CD4-positive, alpha-beta memory T cell (primary cell): ENCODE data around the gene ZSWIM5. TPM values are rescaled to one million over a fixed set of nuclear protein-coding genes. Genes with fewer than 3 reads are reported as not detected.
A peak's percentile ranks its signal among the peaks of the same experiment; 100 is the strongest.
"Not testable (repeated sequence)": the region's sequence is repeated elsewhere in the genome, so short reads cannot be mapped to it uniquely, and the experiment has no call there.

ENCODE experiments used
- CTCF ChIA-PET: fragments of 350-600 bp; sonication (Branson Sonifier 250); formaldehyde crosslinking; loops from one replicate; lab custom pipeline; 2021; ENCODE audit warnings: inconsistent platforms; ENCODE audit not compliant: partially characterized antibody; lab: Charles Lee
- POLR2A ChIA-PET: fragments of 350-600 bp; sonication (Branson Sonifier 250); formaldehyde crosslinking; loops from one replicate; lab custom pipeline; 2021; ENCODE audit not compliant: partially characterized antibody; lab: Charles Lee
- DNase-seq, 5 donors: peaks; one replicate each; pipeline versions ENCODE4 v3.0.0 to v3.0.0-alpha.2; 2020 to 2022; ENCODE audit warnings: mixed read lengths in 1 of 5
- H3K27ac ChIP-seq: one replicate; pipeline ENCODE4 v1.7.0; 2013; ENCODE audit warnings: low read depth, low read length
- H3K27me3 ChIP-seq: 2 replicates; pipeline ENCODE4 v1.7.0; 2013; ENCODE audit warnings: mild to moderate bottlenecking, low read length, moderate library complexity; ENCODE audit not compliant: insufficient read depth
- H3K36me3 ChIP-seq: 2 replicates; pipeline ENCODE4 v1.7.0; 2013; ENCODE audit warnings: mild to moderate bottlenecking, low read length, moderate library complexity; ENCODE audit not compliant: insufficient read depth
- H3K4me1 ChIP-seq: 2 replicates; pipeline ENCODE4 v1.7.0; 2013; ENCODE audit warnings: mild to moderate bottlenecking, low read length, moderate library complexity; ENCODE audit not compliant: insufficient read depth
- H3K4me3 ChIP-seq, 2 donors: one replicate each; pipeline ENCODE4 v1.7.0; 2013; ENCODE audit warnings: low read length in 2 of 2, mild to moderate bottlenecking in 1 of 2
- H3K9me3 ChIP-seq, 2 donors: one replicate each; pipeline ENCODE4 v1.7.0; 2013; ENCODE audit warnings: low read length in 2 of 2, control low read depth in 1 of 2; ENCODE audit not compliant: control insufficient read depth in 1 of 2
- H3K27ac Mint-ChIP-seq, 7 donors: one replicate each; pipeline ENCODE4 v1.8.0; 2020 to 2021; ENCODE audit warnings: mixed read lengths in 7 of 7, mild to moderate bottlenecking in 6 of 7, inconsistent platforms in 3 of 7, moderate library complexity in 3 of 7
- H3K27me3 Mint-ChIP-seq, 2 donors: one replicate each; pipeline ENCODE4 v1.8.0; 2020 to 2021; ENCODE audit warnings: mixed read lengths in 2 of 2
- H3K36me3 Mint-ChIP-seq, 2 donors: one replicate each; pipeline ENCODE4 v1.8.0; 2020 to 2021; ENCODE audit warnings: mixed read lengths in 2 of 2, inconsistent platforms in 1 of 2, mild to moderate bottlenecking in 1 of 2
- H3K4me1 Mint-ChIP-seq, 4 donors: one replicate each; pipeline ENCODE4 v1.8.0; 2020 to 2021; ENCODE audit warnings: mixed read lengths in 4 of 4, mild to moderate bottlenecking in 1 of 4
- H3K4me3 Mint-ChIP-seq, 8 donors: one replicate each; pipeline ENCODE4 v1.8.0; 2020 to 2021; ENCODE audit warnings: mixed read lengths in 8 of 8, mild to moderate bottlenecking in 7 of 8, moderate library complexity in 6 of 8, inconsistent platforms in 3 of 8
- H3K9me3 Mint-ChIP-seq, 8 donors: one replicate each; pipeline ENCODE4 v1.8.0; 2020 to 2021; ENCODE audit warnings: mixed read lengths in 8 of 8, mild to moderate bottlenecking in 5 of 8, inconsistent platforms in 3 of 8, moderate library complexity in 1 of 8
- intact Hi-C: fragments of 100-400 bp; cut with micrococcal nuclease; formaldehyde crosslinking; loops from one replicate; pipeline ENCODE4 v1.15.1; 2023
- polyA plus RNA-seq, 2 donors: library from polyadenylated mRNA; unstranded; fragments of 300-500 nt; fragmentation: Illumina TruSeq; gene quantifications; one replicate each; pipeline ENCODE4 v1.2.3, GENCODE V29; 2021
- total RNA-seq, 2 experiments: library from RNA; stranded (reverse); gene quantifications; one replicate each; pipeline ENCODE4 v1.2.3, GENCODE V29; 2021

Gene ZSWIM5
- total and polyA plus RNA-seq, 4 experiments from 2014 or later: 0.09 to 3.7 (median 2.0) TPM

DNA sequence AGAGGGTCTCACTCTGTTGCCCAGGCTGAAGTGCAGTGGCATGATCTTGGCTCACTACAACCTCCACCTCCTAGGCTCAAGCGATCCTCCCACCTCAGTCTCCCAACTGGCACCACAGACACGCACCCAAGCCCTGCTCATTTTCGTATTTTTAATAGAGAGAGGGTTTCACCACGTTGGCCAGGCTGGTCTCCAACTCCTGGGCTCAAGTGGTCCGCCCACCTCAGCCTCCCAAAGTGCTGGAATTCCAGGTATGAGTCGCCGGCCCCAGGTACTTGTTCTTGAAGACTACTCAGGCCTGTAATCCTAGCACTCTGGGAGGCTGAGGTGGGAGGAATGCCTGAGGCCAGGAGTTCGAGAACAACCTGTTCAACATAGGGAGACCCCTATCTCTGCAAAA lies 204.8 kb downstream of the ZSWIM5 start:
- H3K4me1 ChIP-seq, H3K27me3 Mint-ChIP-seq, H3K4me3 Mint-ChIP-seq, H3K27me3 ChIP-seq, DNase-seq, H3K4me3 ChIP-seq, H3K9me3 ChIP-seq, H3K9me3 Mint-ChIP-seq, CTCF ChIA-PET, intact Hi-C loops, H3K27ac ChIP-seq: not testable (repeated sequence)
- Mint-ChIP-seq H3K4me1 (peaks cover 3 to 13% (median 6%) of the 10 kb centered on the region in 4 donors), H3K27ac (peak overlapping the region in 1 of 7 donors; percentile 78), H3K36me3 (peaks cover 25 to 50% of the 10 kb centered on the region in 2 donors)
- peaks cover 40% of the 10 kb centered on the region for H3K36me3 ChIP-seq
- POLR2A ChIA-PET: interaction anchor here (1.1 kb wide), 1 partner anchor 193 kb away, joined by 3 read pairs; no protein-coding TSS in a partner anchor

DNA sequence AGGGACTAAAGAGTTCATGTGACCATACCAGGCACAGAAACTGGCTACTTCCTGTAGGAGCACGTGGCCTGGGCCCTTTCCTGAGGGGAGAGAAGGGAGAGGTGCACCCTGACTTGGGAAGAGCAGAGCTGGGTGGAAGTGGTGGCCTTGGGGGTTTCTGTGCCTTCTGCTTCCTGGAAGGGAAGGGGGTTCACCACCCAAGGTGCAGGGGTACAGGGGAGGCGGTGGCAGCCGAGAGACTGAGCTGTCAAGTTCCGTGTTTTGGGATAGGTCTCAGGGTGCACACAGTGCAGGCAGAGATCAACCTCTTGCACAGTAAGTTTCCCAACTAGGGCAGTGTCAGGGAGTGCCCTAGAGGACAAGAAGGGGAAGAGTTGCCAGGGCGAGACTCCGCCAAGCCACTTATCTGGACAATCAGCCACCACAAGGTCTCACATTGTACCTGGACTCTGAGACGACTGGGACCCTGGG lies 205.4 kb downstream of the ZSWIM5 start:
- no peak overlapping the region for H3K4me3 Mint-ChIP-seq
- H3K27me3 ChIP-seq: no peaks in the 10 kb centered on the region
- H3K27ac Mint-ChIP-seq: peak overlapping the region in 3 of 7 donors; percentile 2 to 79 (median 70)
- DNase-seq: no peak
- no peaks in the 10 kb centered on the region for H3K4me1 ChIP-seq
- peaks cover 0 to 1% (median 0%) of the 10 kb centered on the region in 8 donors for H3K9me3 Mint-ChIP-seq
- peaks cover 3 to 13% (median 6%) of the 10 kb centered on the region in 4 donors for H3K4me1 Mint-ChIP-seq
- POLR2A ChIA-PET: interaction anchor here (1.1 kb wide), 1 partner anchor 192 kb away, joined by 3 read pairs; no protein-coding TSS in a partner anchor
- CTCF ChIA-PET: no interaction called here
- H3K36me3 ChIP-seq: peaks cover 38% of the 10 kb centered on the region
- intact Hi-C loops: no loop called here
- peaks cover 24 to 46% of the 10 kb centered on the region in 2 donors for H3K36me3 Mint-ChIP-seq
- H3K27ac ChIP-seq: no peak overlapping the region
- no peaks in the 10 kb centered on the region for H3K27me3 Mint-ChIP-seq
- no peaks in the 10 kb centered on the region for H3K9me3 ChIP-seq
- H3K4me3 ChIP-seq: no peak overlapping the region

DNA sequence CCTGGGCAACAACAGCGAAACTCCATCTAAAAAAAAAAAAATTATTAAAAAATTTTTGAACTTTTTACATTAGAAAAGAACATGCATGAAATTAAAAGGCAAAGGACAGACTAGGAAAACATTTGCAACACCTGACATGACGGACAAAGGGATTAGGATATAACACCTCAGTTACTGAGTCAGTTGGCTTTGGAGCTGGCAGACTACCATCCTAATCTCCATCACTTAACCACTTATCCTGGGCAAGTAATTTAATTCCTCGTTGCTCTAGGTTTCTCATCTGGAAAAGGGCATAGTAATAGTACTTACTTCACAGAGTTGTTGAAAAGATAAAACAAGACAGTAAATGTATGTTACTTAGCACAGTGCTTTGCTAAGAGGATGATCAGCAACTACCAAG lies 207.2 kb downstream of the ZSWIM5 start:
- Mint-ChIP-seq H3K27me3 (no peaks in the 10 kb centered on the region), H3K27ac (peak overlapping the region in 1 of 7 donors; percentile 32), H3K4me3 (no peak overlapping the region), H3K36me3 (peaks cover 10 to 28% of the 10 kb centered on the region in 2 donors), H3K4me1 (peaks cover 2 to 8% (median 5%) of the 10 kb centered on the region in 4 donors), H3K9me3 (peaks cover 0 to 1% (median 0%) of the 10 kb centered on the region in 8 donors)
- no peak overlapping the region for H3K4me3 ChIP-seq
- ChIA-PET CTCF (interaction anchor here (0.7 to 0.9 kb wide), 3 partner anchors 15 to 179 kb away, joined by 3 to 4 read pairs (median 4); no protein-coding TSS in a partner anchor), POLR2A (interaction anchor here (1.6 kb wide), 1 partner anchor 13 kb away, joined by 5 read pairs; the partner anchor contains the start of gene EIF2B3)
- intact Hi-C loops: no loop called here
- peaks cover 20% of the 10 kb centered on the region for H3K36me3 ChIP-seq
- H3K9me3 ChIP-seq: no peaks in the 10 kb centered on the region
- H3K27me3 ChIP-seq: no peaks in the 10 kb centered on the region
- H3K27ac ChIP-seq: no peak overlapping the region
- no peaks in the 10 kb centered on the region for H3K4me1 ChIP-seq
- DNase-seq: no peak

DNA sequence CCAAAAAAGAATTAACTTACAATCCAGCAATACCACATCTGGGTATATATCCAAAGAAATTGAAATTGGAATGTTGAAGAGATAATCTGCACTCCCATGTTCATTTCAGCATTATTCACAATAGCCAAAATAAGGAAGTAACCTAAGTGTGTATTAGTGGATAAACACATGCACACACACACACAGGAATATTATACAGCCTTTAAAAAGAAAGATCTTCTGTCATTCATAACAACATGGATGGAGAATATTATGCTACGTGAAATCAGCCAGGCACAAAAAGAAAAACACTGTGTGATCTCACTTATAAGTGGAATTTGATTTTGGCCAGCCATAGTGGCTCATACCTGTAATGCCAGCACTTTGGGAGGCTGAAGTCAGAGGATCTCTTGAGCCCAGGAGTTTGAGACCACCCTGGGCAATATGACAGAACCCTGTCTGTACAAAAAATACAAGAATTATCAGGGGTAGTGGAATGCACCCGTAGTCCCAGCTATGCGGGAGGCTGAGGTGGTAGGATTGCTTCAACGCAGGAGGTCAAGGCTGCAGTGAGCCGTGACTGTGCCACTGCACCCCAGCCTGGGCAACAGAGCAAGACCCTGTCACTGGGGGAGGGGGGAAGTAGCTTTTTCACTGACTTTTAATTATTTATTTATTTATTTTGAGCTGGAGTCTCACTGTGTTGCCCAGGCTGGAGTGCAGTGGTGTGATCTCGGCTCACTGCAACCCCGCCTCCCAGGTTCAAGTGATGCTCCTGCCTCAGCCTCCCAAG lies 210.8 kb downstream of the ZSWIM5 start:
- H3K27me3 ChIP-seq: no peaks in the 10 kb centered on the region
- DNase-seq: no peak
- intact Hi-C loops: no loop called here
- no peak overlapping the region for H3K4me3 Mint-ChIP-seq
- CTCF ChIA-PET: interaction anchor here (0.6 kb wide), 1 partner anchor 660 kb away, joined by 3 read pairs; no protein-coding TSS in a partner anchor
- no peaks in the 10 kb centered on the region for H3K9me3 ChIP-seq
- no peaks in the 10 kb centered on the region for H3K9me3 Mint-ChIP-seq
- peaks cover 0 to 1% of the 10 kb centered on the region in 2 donors for H3K27me3 Mint-ChIP-seq
- H3K27ac ChIP-seq: no peak overlapping the region
- no peak overlapping the region for H3K4me3 ChIP-seq
- H3K27ac Mint-ChIP-seq: no peak overlapping the region
- peaks cover 0 to 3% (median 2%) of the 10 kb centered on the region in 4 donors for H3K4me1 Mint-ChIP-seq
- POLR2A ChIA-PET: no interaction called here
- no peaks in the 10 kb centered on the region for H3K4me1 ChIP-seq
- H3K36me3 ChIP-seq: no peaks in the 10 kb centered on the region
- no peaks in the 10 kb centered on the region for H3K36me3 Mint-ChIP-seq

DNA sequence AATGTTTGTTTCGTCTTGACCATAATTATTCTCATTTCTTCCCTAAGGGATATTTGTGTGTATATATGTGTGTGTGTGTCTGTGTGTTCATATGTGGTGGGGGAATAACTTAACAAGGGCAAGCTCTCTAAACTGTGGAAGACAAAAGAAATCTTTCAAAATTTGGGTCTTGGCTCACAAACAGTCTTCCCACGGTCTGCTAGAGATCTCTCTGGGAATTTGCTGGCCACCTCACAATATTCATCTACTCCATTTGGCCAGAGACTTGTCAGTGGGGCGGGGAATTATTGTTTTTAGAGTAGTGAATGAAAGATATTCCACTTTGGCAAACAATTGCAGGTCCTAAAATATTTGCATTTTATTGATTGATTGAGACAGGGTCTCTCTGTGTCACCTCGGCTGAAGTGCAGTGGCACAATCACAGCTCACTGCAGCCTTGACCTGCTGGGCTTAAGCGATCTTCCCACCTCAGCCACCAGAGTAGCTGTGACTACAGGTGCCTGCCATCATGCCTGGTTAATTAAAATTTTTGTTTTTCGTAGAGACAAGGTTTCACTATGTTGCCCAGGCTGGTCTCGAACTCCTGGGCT lies 212.0 kb downstream of the ZSWIM5 start:
- no peaks in the 10 kb centered on the region for H3K27me3 ChIP-seq
- peak overlapping the region in 1 of 8 donors; percentile 3 for H3K4me3 Mint-ChIP-seq
- H3K4me3 ChIP-seq: no peak overlapping the region
- no peaks in the 10 kb centered on the region for H3K9me3 ChIP-seq
- no peaks in the 10 kb centered on the region for H3K36me3 ChIP-seq
- H3K27ac ChIP-seq: no peak overlapping the region
- DNase-seq: no peak
- H3K27me3 Mint-ChIP-seq: peaks cover 0 to 1% of the 10 kb centered on the region in 2 donors
- CTCF ChIA-PET: interaction anchor here (0.6 kb wide), 1 partner anchor 266 kb away, joined by 3 read pairs; no protein-coding TSS in a partner anchor
- intact Hi-C loops: no loop called here
- no peaks in the 10 kb centered on the region for H3K4me1 ChIP-seq
- H3K36me3 Mint-ChIP-seq: no peaks in the 10 kb centered on the region
- no peaks in the 10 kb centered on the region for H3K9me3 Mint-ChIP-seq
- POLR2A ChIA-PET: no interaction called here
- H3K4me1 Mint-ChIP-seq: no peaks in the 10 kb centered on the region
- no peak overlapping the region for H3K27ac Mint-ChIP-seq

DNA sequence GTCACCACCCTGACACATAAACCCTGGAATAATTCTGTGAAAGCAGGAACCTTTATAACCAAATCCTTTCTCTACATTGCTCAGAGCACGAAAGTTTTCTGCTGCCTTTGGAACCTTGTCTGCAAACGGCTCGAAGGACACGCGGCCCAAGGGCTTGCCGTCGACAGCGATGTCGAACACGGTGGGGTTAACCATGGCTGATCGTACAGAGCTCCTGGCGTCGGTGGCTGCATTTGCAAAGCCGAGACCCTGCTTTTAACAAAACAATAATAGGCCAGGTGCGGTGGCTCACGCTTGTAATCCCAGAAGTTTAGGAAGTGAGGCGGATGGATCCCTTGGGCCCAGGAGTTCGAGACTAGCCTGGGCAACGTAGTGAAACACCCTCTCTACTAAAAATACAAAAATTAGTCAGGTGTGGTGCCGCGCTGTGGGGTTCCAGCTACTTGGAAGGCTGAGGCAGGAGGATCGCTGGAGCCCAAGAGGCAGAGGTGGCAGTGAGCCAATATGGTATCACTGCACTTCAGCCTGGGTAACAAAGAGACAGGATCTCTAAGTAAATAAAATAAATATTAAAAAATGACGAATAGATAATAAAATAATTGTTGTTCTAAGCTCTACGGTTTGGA lies 217.8 kb downstream of the ZSWIM5 start:
- H3K36me3 ChIP-seq: no peaks in the 10 kb centered on the region
- intact Hi-C loops: loop anchor here (5.0 to 10.0 kb wide), 2 partner anchors 201 to 696 kb away; partner anchors contain the start of genes BEST4, GPBP1L1 and TMEM69
- H3K27me3 Mint-ChIP-seq: peaks cover 0 to 1% of the 10 kb centered on the region in 2 donors
- H3K4me3 Mint-ChIP-seq: peak overlapping the region in 2 of 8 donors; percentile 25 to 28
- CTCF ChIA-PET: interaction anchor here (1.0 to 1.8 kb wide), 3 partner anchors 152 to 504 kb away, joined by 3 to 6 read pairs (median 3); no protein-coding TSS in a partner anchor
- H3K9me3 ChIP-seq: no peaks in the 10 kb centered on the region
- no peaks in the 10 kb centered on the region for H3K27me3 ChIP-seq
- peaks cover 11% of the 10 kb centered on the region for H3K4me1 ChIP-seq
- peaks cover 0 to 5% of the 10 kb centered on the region in 2 donors for H3K36me3 Mint-ChIP-seq
- no peak for DNase-seq
- H3K4me3 ChIP-seq: no peak overlapping the region
- peaks cover 0 to 4% (median 0%) of the 10 kb centered on the region in 8 donors for H3K9me3 Mint-ChIP-seq
- POLR2A ChIA-PET: interaction anchor here (0.6 to 5.8 kb wide), 4 partner anchors 24 to 352 kb away, joined by 3 to 80 read pairs (median 3); partner anchors contain the start of genes HECTD3, MUTYH, PLK3 and TOE1
- H3K27ac Mint-ChIP-seq: no peak overlapping the region
- H3K27ac ChIP-seq: no peak overlapping the region
- H3K4me1 Mint-ChIP-seq: peaks cover 13 to 21% (median 16%) of the 10 kb centered on the region in 4 donors
